K562 (cell line): ENCODE data around the gene UFC1. TPM values are rescaled to one million over a fixed set of nuclear protein-coding genes. Genes with fewer than 3 reads are reported as not detected.

Experiments
- HDAC3 ChIP-seq: fragments of 450-650 bp; IDR thresholded peaks from 2 replicates; pipeline ENCODE4 v1.6.1; 2018; ENCODE audit warnings: borderline replicate concordance, mild to moderate bottlenecking, moderate library complexity; ENCODE audit not compliant: partially characterized antibody
- HDAC8 ChIP-seq: fragments of 450-650 bp; IDR thresholded peaks from 2 replicates; pipeline ENCODE4 v1.6.1; 2016; ENCODE audit warnings: mild to moderate bottlenecking, missing genetic modification characterization, moderate library complexity, missing compliant biosample characterization
- LCOR ChIP-seq: sonication (generic); formaldehyde crosslinking; IDR thresholded peaks from 2 replicates; pipeline ENCODE4 v1.8.0; 2022; ENCODE audit warnings: mild to moderate bottlenecking, missing genetic modification reagents
- PHB ChIP-seq: fragments of 250-450 bp; sonication (Bioruptor Pico); IDR thresholded peaks from 2 replicates; pipeline ENCODE4 v1.5.0; 2021
- RB1 ChIP-seq: fragments of 450-650 bp; IDR thresholded peaks from 2 replicates; pipeline ENCODE4 v1.6.1; 2017; ENCODE audit warnings: low read depth, mild to moderate bottlenecking
- TEAD2 ChIP-seq: fragments of 450-650 bp; IDR thresholded peaks from 2 replicates; pipeline ENCODE4 v1.6.1; 2016; ENCODE audit warnings: missing genetic modification characterization, control low read depth, missing compliant biosample characterization
- ZNF143 ChIP-seq: sonication (generic); formaldehyde crosslinking; IDR thresholded peaks from 2 replicates; pipeline ENCODE4 v1.9.0; 2022; ENCODE audit warnings: mild to moderate bottlenecking, missing genetic modification reagents
- ZNF507 ChIP-seq: conservative IDR thresholded peaks from 2 replicates; pipeline ENCODE4 v1.6.1; 2017; ENCODE audit warnings: missing genetic modification characterization, missing compliant biosample characterization
- ZNF551 ChIP-seq: fragments of 250-450 bp; sonication (Bioruptor Pico); IDR thresholded peaks from 2 replicates; pipeline ENCODE4 v1.5.0; 2021; ENCODE audit warnings: mild to moderate bottlenecking, moderate library complexity
- polyA plus RNA-seq, 8 experiments: library from polyadenylated mRNA; depleted of rRNA in 4 of 8; stranded (reverse) in 5 of 8; unstranded in 3 of 8; fragments of >200 nt; fragmentation: Nextera tagmentation in 2 of 8; fragmentation: Illumina TruSeq in 1 of 8; extraction: Ambion mirVana in 2 of 8; extraction: Trizol in 1 of 8; gene quantifications; 2 replicates each; pipeline versions ENCODE4 v1.2.1 to v1.2.3, GENCODE V29; 2011 to 2014; ENCODE audit warnings: inconsistent platforms in 1 of 8, missing spikeins in 1 of 8
- total RNA-seq, 7 experiments: library from RNA; depleted of rRNA in 6 of 7; stranded (reverse); fragments of >200 nt in 6 of 7; fragmentation: Illumina TruSeq in 2 of 7; extraction: Trizol in 2 of 7; gene quantifications; 2 replicates each; pipeline versions ENCODE4 v1.2.1 to v1.2.3, GENCODE V29; 2011 to 2021; ENCODE audit warnings: low replicate concordance in 1 of 7
- TF ChIP-seq, protein P1 (sequence below): sonication (generic); formaldehyde crosslinking; IDR thresholded peaks from 2 replicates; pipeline ENCODE4 v1.8.1; 2023; ENCODE audit warnings: mild to moderate bottlenecking, missing genetic modification reagents
- TF ChIP-seq, protein P2 (sequence below): fragments of 450-650 bp; IDR thresholded peaks from 2 replicates; pipeline ENCODE4 v1.6.1; 2016; ENCODE audit warnings: mild to moderate bottlenecking, moderate library complexity
- TF ChIP-seq, protein P3 (sequence below): fragments of 250-450 bp; sonication (Bioruptor Pico); IDR thresholded peaks from 2 replicates; pipeline ENCODE4 v1.9.0; 2021; ENCODE audit warnings: mild to moderate bottlenecking, inconsistent platforms

UFC1 gene
- total and polyA plus RNA-seq, 9 of the 15 experiments (the other 6 are each of a cell fraction or from before 2014, with no cell fraction given) = 92.8 to 220 (median 161) TPM

DNA sequence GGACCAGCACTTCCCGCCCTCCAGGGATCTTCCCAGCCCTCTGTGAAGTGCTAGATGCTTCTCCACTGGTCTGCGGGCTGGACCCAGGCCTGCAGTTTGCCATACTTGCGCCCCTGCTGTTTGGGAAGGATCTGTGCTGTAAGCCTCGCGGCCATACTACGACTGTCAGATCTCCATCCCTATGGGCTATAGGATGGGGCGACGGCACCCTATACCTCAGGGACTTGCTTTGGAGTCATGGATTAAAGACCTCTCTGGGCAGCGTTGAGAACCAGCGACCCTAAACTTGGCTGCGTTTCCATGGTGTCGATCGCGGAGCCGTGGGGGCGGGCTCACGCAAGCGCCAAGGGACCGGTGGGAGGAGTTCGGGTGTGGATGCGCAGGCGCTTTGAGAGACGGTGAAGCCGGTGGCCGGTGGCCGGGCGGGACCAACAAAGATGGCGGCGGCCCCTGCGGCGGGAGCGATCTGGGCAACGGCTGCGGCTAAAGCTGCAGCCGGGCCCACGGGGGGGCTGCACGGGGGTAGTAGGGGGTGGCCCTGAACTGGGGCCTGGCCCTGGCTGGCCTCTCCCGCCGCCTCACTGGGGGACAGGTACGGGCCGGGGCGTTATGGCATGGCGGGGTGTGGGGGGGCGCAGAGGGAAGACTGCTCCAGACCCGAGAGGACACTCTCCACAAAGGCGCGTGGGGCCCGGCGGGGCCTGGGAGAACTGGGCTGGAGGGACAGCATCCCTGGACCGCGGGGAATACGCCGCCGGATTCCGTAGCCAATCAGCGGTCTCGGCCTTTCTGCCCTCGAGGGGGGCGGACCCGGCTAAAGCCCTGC is 5.5 kb downstream of the UFC1 start, which contains the start of gene USP21 (continued):
- TF ChIP-seq, protein P1, sequence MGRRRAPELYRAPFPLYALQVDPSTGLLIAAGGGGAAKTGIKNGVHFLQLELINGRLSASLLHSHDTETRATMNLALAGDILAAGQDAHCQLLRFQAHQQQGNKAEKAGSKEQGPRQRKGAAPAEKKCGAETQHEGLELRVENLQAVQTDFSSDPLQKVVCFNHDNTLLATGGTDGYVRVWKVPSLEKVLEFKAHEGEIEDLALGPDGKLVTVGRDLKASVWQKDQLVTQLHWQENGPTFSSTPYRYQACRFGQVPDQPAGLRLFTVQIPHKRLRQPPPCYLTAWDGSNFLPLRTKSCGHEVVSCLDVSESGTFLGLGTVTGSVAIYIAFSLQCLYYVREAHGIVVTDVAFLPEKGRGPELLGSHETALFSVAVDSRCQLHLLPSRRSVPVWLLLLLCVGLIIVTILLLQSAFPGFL = peak; percentile 92; the same call in 1 of the 2 replicates
- no peak for TF ChIP-seq ZNF551 (CRISPR knock-in tag)
- TF ChIP-seq, protein P2, sequence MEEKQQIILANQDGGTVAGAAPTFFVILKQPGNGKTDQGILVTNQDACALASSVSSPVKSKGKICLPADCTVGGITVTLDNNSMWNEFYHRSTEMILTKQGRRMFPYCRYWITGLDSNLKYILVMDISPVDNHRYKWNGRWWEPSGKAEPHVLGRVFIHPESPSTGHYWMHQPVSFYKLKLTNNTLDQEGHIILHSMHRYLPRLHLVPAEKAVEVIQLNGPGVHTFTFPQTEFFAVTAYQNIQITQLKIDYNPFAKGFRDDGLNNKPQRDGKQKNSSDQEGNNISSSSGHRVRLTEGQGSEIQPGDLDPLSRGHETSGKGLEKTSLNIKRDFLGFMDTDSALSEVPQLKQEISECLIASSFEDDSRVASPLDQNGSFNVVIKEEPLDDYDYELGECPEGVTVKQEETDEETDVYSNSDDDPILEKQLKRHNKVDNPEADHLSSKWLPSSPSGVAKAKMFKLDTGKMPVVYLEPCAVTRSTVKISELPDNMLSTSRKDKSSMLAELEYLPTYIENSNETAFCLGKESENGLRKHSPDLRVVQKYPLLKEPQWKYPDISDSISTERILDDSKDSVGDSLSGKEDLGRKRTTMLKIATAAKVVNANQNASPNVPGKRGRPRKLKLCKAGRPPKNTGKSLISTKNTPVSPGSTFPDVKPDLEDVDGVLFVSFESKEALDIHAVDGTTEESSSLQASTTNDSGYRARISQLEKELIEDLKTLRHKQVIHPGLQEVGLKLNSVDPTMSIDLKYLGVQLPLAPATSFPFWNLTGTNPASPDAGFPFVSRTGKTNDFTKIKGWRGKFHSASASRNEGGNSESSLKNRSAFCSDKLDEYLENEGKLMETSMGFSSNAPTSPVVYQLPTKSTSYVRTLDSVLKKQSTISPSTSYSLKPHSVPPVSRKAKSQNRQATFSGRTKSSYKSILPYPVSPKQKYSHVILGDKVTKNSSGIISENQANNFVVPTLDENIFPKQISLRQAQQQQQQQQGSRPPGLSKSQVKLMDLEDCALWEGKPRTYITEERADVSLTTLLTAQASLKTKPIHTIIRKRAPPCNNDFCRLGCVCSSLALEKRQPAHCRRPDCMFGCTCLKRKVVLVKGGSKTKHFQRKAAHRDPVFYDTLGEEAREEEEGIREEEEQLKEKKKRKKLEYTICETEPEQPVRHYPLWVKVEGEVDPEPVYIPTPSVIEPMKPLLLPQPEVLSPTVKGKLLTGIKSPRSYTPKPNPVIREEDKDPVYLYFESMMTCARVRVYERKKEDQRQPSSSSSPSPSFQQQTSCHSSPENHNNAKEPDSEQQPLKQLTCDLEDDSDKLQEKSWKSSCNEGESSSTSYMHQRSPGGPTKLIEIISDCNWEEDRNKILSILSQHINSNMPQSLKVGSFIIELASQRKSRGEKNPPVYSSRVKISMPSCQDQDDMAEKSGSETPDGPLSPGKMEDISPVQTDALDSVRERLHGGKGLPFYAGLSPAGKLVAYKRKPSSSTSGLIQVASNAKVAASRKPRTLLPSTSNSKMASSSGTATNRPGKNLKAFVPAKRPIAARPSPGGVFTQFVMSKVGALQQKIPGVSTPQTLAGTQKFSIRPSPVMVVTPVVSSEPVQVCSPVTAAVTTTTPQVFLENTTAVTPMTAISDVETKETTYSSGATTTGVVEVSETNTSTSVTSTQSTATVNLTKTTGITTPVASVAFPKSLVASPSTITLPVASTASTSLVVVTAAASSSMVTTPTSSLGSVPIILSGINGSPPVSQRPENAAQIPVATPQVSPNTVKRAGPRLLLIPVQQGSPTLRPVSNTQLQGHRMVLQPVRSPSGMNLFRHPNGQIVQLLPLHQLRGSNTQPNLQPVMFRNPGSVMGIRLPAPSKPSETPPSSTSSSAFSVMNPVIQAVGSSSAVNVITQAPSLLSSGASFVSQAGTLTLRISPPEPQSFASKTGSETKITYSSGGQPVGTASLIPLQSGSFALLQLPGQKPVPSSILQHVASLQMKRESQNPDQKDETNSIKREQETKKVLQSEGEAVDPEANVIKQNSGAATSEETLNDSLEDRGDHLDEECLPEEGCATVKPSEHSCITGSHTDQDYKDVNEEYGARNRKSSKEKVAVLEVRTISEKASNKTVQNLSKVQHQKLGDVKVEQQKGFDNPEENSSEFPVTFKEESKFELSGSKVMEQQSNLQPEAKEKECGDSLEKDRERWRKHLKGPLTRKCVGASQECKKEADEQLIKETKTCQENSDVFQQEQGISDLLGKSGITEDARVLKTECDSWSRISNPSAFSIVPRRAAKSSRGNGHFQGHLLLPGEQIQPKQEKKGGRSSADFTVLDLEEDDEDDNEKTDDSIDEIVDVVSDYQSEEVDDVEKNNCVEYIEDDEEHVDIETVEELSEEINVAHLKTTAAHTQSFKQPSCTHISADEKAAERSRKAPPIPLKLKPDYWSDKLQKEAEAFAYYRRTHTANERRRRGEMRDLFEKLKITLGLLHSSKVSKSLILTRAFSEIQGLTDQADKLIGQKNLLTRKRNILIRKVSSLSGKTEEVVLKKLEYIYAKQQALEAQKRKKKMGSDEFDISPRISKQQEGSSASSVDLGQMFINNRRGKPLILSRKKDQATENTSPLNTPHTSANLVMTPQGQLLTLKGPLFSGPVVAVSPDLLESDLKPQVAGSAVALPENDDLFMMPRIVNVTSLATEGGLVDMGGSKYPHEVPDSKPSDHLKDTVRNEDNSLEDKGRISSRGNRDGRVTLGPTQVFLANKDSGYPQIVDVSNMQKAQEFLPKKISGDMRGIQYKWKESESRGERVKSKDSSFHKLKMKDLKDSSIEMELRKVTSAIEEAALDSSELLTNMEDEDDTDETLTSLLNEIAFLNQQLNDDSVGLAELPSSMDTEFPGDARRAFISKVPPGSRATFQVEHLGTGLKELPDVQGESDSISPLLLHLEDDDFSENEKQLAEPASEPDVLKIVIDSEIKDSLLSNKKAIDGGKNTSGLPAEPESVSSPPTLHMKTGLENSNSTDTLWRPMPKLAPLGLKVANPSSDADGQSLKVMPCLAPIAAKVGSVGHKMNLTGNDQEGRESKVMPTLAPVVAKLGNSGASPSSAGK = no peak
- no peak for TF ChIP-seq HDAC3
- peak; percentile 75; the same call in 1 of the 2 replicates for TF ChIP-seq RB1
- no peak for TF ChIP-seq PHB (CRISPR knock-in tag)
- TF ChIP-seq TEAD2 (tag) = no peak
- no peak for TF ChIP-seq ZNF507
- no peak for TF ChIP-seq HDAC8
- no peak for TF ChIP-seq ZNF143 (CRISPR knock-in tag)
- TF ChIP-seq LCOR = 0 out of 2 replicates have a peak, but pooled peaks have one; percentile 42
- TF ChIP-seq, protein P3, sequence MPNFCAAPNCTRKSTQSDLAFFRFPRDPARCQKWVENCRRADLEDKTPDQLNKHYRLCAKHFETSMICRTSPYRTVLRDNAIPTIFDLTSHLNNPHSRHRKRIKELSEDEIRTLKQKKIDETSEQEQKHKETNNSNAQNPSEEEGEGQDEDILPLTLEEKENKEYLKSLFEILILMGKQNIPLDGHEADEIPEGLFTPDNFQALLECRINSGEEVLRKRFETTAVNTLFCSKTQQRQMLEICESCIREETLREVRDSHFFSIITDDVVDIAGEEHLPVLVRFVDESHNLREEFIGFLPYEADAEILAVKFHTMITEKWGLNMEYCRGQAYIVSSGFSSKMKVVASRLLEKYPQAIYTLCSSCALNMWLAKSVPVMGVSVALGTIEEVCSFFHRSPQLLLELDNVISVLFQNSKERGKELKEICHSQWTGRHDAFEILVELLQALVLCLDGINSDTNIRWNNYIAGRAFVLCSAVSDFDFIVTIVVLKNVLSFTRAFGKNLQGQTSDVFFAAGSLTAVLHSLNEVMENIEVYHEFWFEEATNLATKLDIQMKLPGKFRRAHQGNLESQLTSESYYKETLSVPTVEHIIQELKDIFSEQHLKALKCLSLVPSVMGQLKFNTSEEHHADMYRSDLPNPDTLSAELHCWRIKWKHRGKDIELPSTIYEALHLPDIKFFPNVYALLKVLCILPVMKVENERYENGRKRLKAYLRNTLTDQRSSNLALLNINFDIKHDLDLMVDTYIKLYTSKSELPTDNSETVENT (CRISPR knock-in tag) = 0 out of 2 replicates have a peak, but pooled peaks have one; percentile 17
